Large intestine (tissue), 3 donors: Measurements from ENCODE around the gene MINK1. TPM values are rescaled to one million over a fixed set of nuclear protein-coding genes. Genes with fewer than 3 reads are reported as not detected.

Experiments used
- DNase-seq, 2 donors: peaks; one replicate each; pipeline versions ENCODE4 v3.0.0 to v3.0.0-alpha.2; 2013
- H3K27ac ChIP-seq: one replicate; pipeline ENCODE4 v1.5.1; 2013; ENCODE audit warnings: low read length
- H3K27me3 ChIP-seq: 2 replicates; pipeline ENCODE4 v1.6.1; 2013; ENCODE audit warnings: low read length; ENCODE audit not compliant: control insufficient read depth, insufficient read depth
- H3K36me3 ChIP-seq: 2 replicates; pipeline ENCODE4 v1.6.1; 2013; ENCODE audit warnings: low read length; ENCODE audit not compliant: control insufficient read depth, insufficient read depth
- H3K4me1 ChIP-seq: one replicate; pipeline ENCODE4 v1.6.1; 2013; ENCODE audit warnings: low read length; ENCODE audit not compliant: control insufficient read depth, insufficient read depth
- H3K4me3 ChIP-seq: one replicate; pipeline ENCODE4 v1.5.1; 2013; ENCODE audit warnings: low read length
- H3K9me3 ChIP-seq: one replicate; pipeline ENCODE4 v1.6.1; 2013; ENCODE audit warnings: mild to moderate bottlenecking, low read depth, low read length, moderate library complexity; ENCODE audit not compliant: control insufficient read depth
- WGBS: methylation state at CpG from one replicate; pipeline ENCODE4 v1.1.5; 2013; ENCODE audit warnings: low lambda C conversion rate; ENCODE audit not compliant: insufficient coverage; 5-methylcytosine and 5-hydroxymethylcytosine counted together
- polyA plus RNA-seq: library from polyadenylated mRNA; unstranded; fragments of 120-200 nt; gene quantifications from one replicate; pipeline ENCODE4 v1.2.1, GENCODE V29; 2013

The MINK1 gene
- polyA plus RNA-seq, 1 donor = 103 TPM

GRCh38 chr17:4834681-4835020 lies 1.5 kb downstream of the MINK1 start:
- H3K27ac ChIP-seq = peak overlapping the region; percentile 86
- WGBS = no CpG with 5 or more reads among the region's 4 CpGs
- H3K4me1 ChIP-seq = peaks cover 33% of the 10 kb centered on the region
- no peaks in the 10 kb centered on the region for H3K27me3 ChIP-seq
- H3K4me3 ChIP-seq = peak overlapping the region; percentile 97
- H3K36me3 ChIP-seq = peaks cover 18% of the 10 kb centered on the region
- DNase-seq = no peak
- no peaks in the 10 kb centered on the region for H3K9me3 ChIP-seq

GRCh38 chr17:4836221-4836620 lies 3.1 kb downstream of the MINK1 start:
- peaks cover 39% of the 10 kb centered on the region for H3K4me1 ChIP-seq
- H3K4me3 ChIP-seq = no peak overlapping the region
- peaks cover 20% of the 10 kb centered on the region for H3K36me3 ChIP-seq
- WGBS = 60% methylated on average over 1 of the region's 4 CpGs
- H3K9me3 ChIP-seq = no peaks in the 10 kb centered on the region
- H3K27me3 ChIP-seq = no peaks in the 10 kb centered on the region
- H3K27ac ChIP-seq = no peak overlapping the region
- DNase-seq = no peak

- H3K27ac ChIP-seq = no peak overlapping the region
- WGBS = 80% methylated on average over 1 of the region's 13 CpGs
Measured at GRCh38 chr17:4837471-4838308, 4.5 kb downstream of the MINK1 start.

GRCh38 chr17:4838309-4838785 lies 5.2 kb downstream of the MINK1 start:
- H3K36me3 ChIP-seq = peaks cover 26% of the 10 kb centered on the region
- peaks cover 39% of the 10 kb centered on the region for H3K4me1 ChIP-seq
- WGBS = no CpG with 5 or more reads among the region's 3 CpGs
- H3K27me3 ChIP-seq = no peaks in the 10 kb centered on the region
- no peak for DNase-seq
- H3K4me3 ChIP-seq = no peak overlapping the region
- no peaks in the 10 kb centered on the region for H3K9me3 ChIP-seq
- H3K27ac ChIP-seq = no peak overlapping the region

More at GRCh38 chr17:4837471-4838308, 4.5 kb downstream of the MINK1 start:
- Histone ChIP-seq H3K27me3 (no peaks in the 10 kb centered on the region), H3K4me3 (no peak overlapping the region), H3K4me1 (peaks cover 39% of the 10 kb centered on the region), H3K9me3 (no peaks in the 10 kb centered on the region), H3K36me3 (peaks cover 26% of the 10 kb centered on the region)
- DNase-seq = no peak

GRCh38 chr17:4839221-4839620 lies 6.1 kb downstream of the MINK1 start:
- H3K36me3 ChIP-seq = peaks cover 26% of the 10 kb centered on the region
- no peaks in the 10 kb centered on the region for H3K27me3 ChIP-seq
- no peak overlapping the region for H3K27ac ChIP-seq
- H3K4me1 ChIP-seq = peaks cover 38% of the 10 kb centered on the region
- H3K9me3 ChIP-seq = no peaks in the 10 kb centered on the region
- no peak overlapping the region for H3K4me3 ChIP-seq
- no CpG with 5 or more reads among the region's 8 CpGs for WGBS
- DNase-seq = no peak

GRCh38 chr17:4839965-4840892 lies 7.1 kb downstream of the MINK1 start:
- 93% methylated on average over 2 of the region's 8 CpGs for WGBS
- Histone ChIP-seq H3K36me3 (peaks cover 26% of the 10 kb centered on the region), H3K4me3 (no peak overlapping the region), H3K27ac (no peak overlapping the region), H3K4me1 (peaks cover 28% of the 10 kb centered on the region), H3K9me3 (no peaks in the 10 kb centered on the region), H3K27me3 (no peaks in the 10 kb centered on the region)
- no peak for DNase-seq

- DNase-seq = no peak
- WGBS = no CpG with 5 or more reads among the region's 10 CpGs
- Histone ChIP-seq H3K9me3 (no peaks in the 10 kb centered on the region), H3K27ac (no peak overlapping the region), H3K4me1 (peaks cover 22% of the 10 kb centered on the region), H3K27me3 (no peaks in the 10 kb centered on the region), H3K4me3 (no peak overlapping the region), H3K36me3 (peaks cover 24% of the 10 kb centered on the region)
Measured at GRCh38 chr17:4840893-4841242, 7.7 kb downstream of the MINK1 start.

- H3K27me3 ChIP-seq = no peaks in the 10 kb centered on the region
- H3K4me1 ChIP-seq = peaks cover 25% of the 10 kb centered on the region
- no peak overlapping the region for H3K4me3 ChIP-seq
- no peak overlapping the region for H3K27ac ChIP-seq
- no peaks in the 10 kb centered on the region for H3K9me3 ChIP-seq
- DNase-seq = no peak
- 100% methylated on average over 1 of the region's 3 CpGs for WGBS
- peaks cover 23% of the 10 kb centered on the region for H3K36me3 ChIP-seq
Measured at GRCh38 chr17:4842376-4842775, 9.2 kb downstream of the MINK1 start.

- peaks cover 19% of the 10 kb centered on the region for H3K4me1 ChIP-seq
- no peaks in the 10 kb centered on the region for H3K27me3 ChIP-seq
- H3K27ac ChIP-seq = no peak overlapping the region
- no peak for DNase-seq
- no peak overlapping the region for H3K4me3 ChIP-seq
- WGBS = 85% methylated on average over 4 of the region's 9 CpGs
- H3K36me3 ChIP-seq = peaks cover 14% of the 10 kb centered on the region
- no peaks in the 10 kb centered on the region for H3K9me3 ChIP-seq
Measured at GRCh38 chr17:4843321-4844000, 10.3 kb downstream of the MINK1 start.

GRCh38 chr17:4845118-4845517 lies 12.0 kb downstream of the MINK1 start:
- WGBS = 90% methylated on average over 2 of the region's 5 CpGs
- H3K9me3 ChIP-seq = no peaks in the 10 kb centered on the region
- no peak overlapping the region for H3K27ac ChIP-seq
- H3K36me3 ChIP-seq = peaks cover 11% of the 10 kb centered on the region
- peaks cover 20% of the 10 kb centered on the region for H3K4me1 ChIP-seq
- H3K4me3 ChIP-seq = no peak overlapping the region
- no peak for DNase-seq
- H3K27me3 ChIP-seq = no peaks in the 10 kb centered on the region
